Kidney (tissue), 14 donors: ENCODE results near the gene ZNF354C. TPM values are rescaled to one million over a fixed set of nuclear protein-coding genes. Genes with fewer than 3 reads are reported as not detected.

Experiments
- DNase-seq, 5 donors: peaks; one replicate each; pipeline ENCODE4 v3.0.0-alpha.2; 2013 to 2020
- FAIRE-seq: peaks from 2 replicates; lab custom pipeline; 2012; peaks lifted over from hg19 to GRCh38; lab: Jason Lieb, UNC
- H3K27ac ChIP-seq, 2 donors: one replicate each; pipeline ENCODE4 v1.7.0; 2013; ENCODE audit warnings: low read depth in 2 of 2, low read length in 2 of 2, inconsistent platforms in 1 of 2
- H3K27me3 ChIP-seq: one replicate; pipeline ENCODE4 v1.7.1; 2013; ENCODE audit warnings: low read length, inconsistent platforms; ENCODE audit not compliant: control insufficient read depth, insufficient read depth
- H3K36me3 ChIP-seq, 3 donors: one replicate each; pipeline versions ENCODE4 v1.7.0 to v1.7.1; 2013; ENCODE audit warnings: low read length in 3 of 3, control low read depth in 1 of 3, inconsistent platforms in 1 of 3; ENCODE audit not compliant: insufficient read depth in 3 of 3, control insufficient read depth in 2 of 3
- H3K4me1 ChIP-seq, 3 donors: one replicate each; pipeline versions ENCODE4 v1.7.0 to v1.7.1; 2013; ENCODE audit warnings: low read length in 3 of 3, inconsistent platforms in 1 of 3, low read depth in 1 of 3; ENCODE audit not compliant: control insufficient read depth in 2 of 3, insufficient read depth in 2 of 3
- H3K4me3 ChIP-seq, 3 donors: one replicate each; pipeline versions ENCODE4 v1.7.0 to v1.8.1; 2013; ENCODE audit warnings: low read length in 3 of 3, control low read depth in 1 of 3, inconsistent platforms in 1 of 3
- H3K9ac ChIP-seq, 3 donors: one replicate each; pipeline versions ENCODE4 v1.7.0 to v1.7.1; 2013; ENCODE audit warnings: low read length in 3 of 3, control low read depth in 1 of 3, inconsistent platforms in 1 of 3
- H3K9me3 ChIP-seq, 3 donors: one replicate each; pipeline versions ENCODE4 v1.7.0 to v1.7.1; 2013; ENCODE audit warnings: low read length in 3 of 3, control low read depth in 1 of 3, inconsistent platforms in 1 of 3; ENCODE audit not compliant: control insufficient read depth in 2 of 3, insufficient read depth in 1 of 3
- CTCF ChIP-seq: IDR thresholded peaks from 3 replicates; pipeline ENCODE4 v1.5.1; 2012; ENCODE audit warnings: mild to moderate bottlenecking, moderate library complexity, borderline replicate concordance; ENCODE audit not compliant: insufficient read depth; ENCODE audit errors: extremely low read depth
- intact Hi-C: fragments of 100-400 bp; cut with DNase I; formaldehyde crosslinking; loops from one replicate; pipeline ENCODE4 v1.11.1; 2022
- polyA plus RNA-seq: library from polyadenylated mRNA; stranded (reverse); fragments of 350-450 nt; fragmentation: Illumina TruSeq; extraction: RNeasy Lipid Tissue Mini Kit (QIAGEN cat#74804); gene quantifications from one replicate; pipeline ENCODE4 v1.2.3, GENCODE V29; 2014; ENCODE audit warnings: low read depth, low replicate concordance; ENCODE audit not compliant: insufficient read depth
- total RNA-seq: library from RNA; stranded (reverse); fragmentation: NEBNext Ultra II Directional; extraction: Animal tissue kit (Norgen Biotek cat#: 25700); gene quantifications from one replicate; pipeline ENCODE4 v1.2.1, GENCODE V29; 2021
- donor health status: control.
- donor health status: control.
- donor health status: control.
- donor health status: control.
- donor health status: control.
- donor health status: DM: yes; HTN: yes; CAD: no.
- donor health status: Normal renal cell carcinoma (clear cell type).

ZNF354C gene
- total and polyA plus RNA-seq, 2 donors from 2014 or later: 1.3 to 6.9 TPM

GRCh38 chr5:179110528-179110927, 50.4 kb downstream of the ZNF354C start:
- TF ChIP-seq CTCF: no peak
- H3K9me3 ChIP-seq: peaks cover 0 to 43% (median 7%) of the 10 kb centered on the region in 3 donors
- no peaks in the 10 kb centered on the region for H3K27me3 ChIP-seq
- no peaks in the 10 kb centered on the region for H3K4me1 ChIP-seq
- DNase-seq: peak in 1 of 5 donors; percentile 49
- no peak overlapping the region for H3K27ac ChIP-seq
- intact Hi-C loops: no loop called here
- H3K4me3 ChIP-seq: no peak overlapping the region
- H3K36me3 ChIP-seq: no peaks in the 10 kb centered on the region
- H3K9ac ChIP-seq: no peak overlapping the region
- no peak for FAIRE-seq

- Histone ChIP-seq H3K36me3 (no peaks in the 10 kb centered on the region), H3K9ac (no peak overlapping the region), H3K9me3 (peaks cover 0 to 43% (median 7%) of the 10 kb centered on the region in 3 donors), H3K4me3 (no peak overlapping the region), H3K27me3 (no peaks in the 10 kb centered on the region), H3K4me1 (no peaks in the 10 kb centered on the region), H3K27ac (no peak overlapping the region)
- DNase-seq (peak in 2 of 5 donors; percentile 3 to 37), FAIRE-seq (no peak)
- TF ChIP-seq CTCF: no peak
- intact Hi-C loops: no loop called here
These were observed 51.4 kb downstream of the ZNF354C start for GRCh38 chr5:179111267-179112207.

- H3K27ac ChIP-seq: no peak overlapping the region
- no peaks in the 10 kb centered on the region for H3K4me1 ChIP-seq
- DNase-seq (peak in 2 of 5 donors; percentile 3 to 22), FAIRE-seq (no peak)
- H3K36me3 ChIP-seq: no peaks in the 10 kb centered on the region
- H3K9me3 ChIP-seq: peaks cover 0 to 41% (median 3%) of the 10 kb centered on the region in 3 donors
- H3K27me3 ChIP-seq: no peaks in the 10 kb centered on the region
- intact Hi-C loops: no loop called here
- H3K9ac ChIP-seq: no peak overlapping the region
- TF ChIP-seq CTCF: no peak
- H3K4me3 ChIP-seq: no peak overlapping the region
These were observed 52.4 kb downstream of the ZNF354C start for GRCh38 chr5:179112469-179113142.
